ENCODE measurements around the gene GSPT1.

GSPT1 gene

DNA sequence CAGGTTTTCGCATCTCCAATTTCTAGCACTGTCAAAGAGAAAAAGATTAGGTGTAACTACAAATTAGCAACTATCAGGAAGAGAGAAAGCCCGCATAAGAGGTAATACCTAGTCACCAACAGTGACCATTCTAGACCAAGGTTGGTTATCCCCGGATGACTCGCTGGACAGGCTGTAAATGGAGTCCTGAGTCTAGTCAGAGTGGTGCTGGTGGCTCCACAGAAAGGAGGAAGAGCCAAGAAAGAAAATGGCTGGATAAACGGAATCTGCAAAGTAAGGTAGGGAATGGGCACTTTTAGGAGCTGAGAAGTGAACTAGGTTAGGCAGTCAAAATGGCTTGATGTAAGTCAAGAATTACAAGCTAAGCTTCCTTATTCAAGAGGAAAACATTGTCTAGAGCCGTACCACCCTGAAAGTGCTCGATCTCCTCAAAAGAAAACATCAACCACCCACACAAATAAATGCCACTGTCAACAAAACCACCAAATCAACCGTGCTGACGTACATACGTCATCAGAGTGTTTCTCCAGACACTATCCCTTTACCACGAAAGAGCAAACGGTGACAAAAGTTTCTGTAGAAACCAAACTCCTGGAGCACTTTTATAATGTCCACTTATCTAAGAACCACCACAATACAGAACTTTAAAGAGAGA lies 2.2 kb downstream of the GSPT1 start:
- 52% methylated on average over 9 of the region's 12 CpGs for WGBS (ENCODE audit: insufficient coverage)
- ChIA-PET CTCF (interaction anchor here (1.1 kb wide), 1 partner anchor 11 kb away, joined by 3 read pairs; no protein-coding TSS in a partner anchor), POLR2A (no interaction called here)
- peak overlapping the region in 1 of 2 experiments; percentile 83 for H3K27ac ChIP-seq (ENCODE audit: insufficient read depth in 1 of 2, low read depth in 1 of 2, low read length in 2 of 2, poor library complexity in 1 of 2, severe bottlenecking in 2 of 2)
- peak; percentile 26 to 37 (median 30) for DNase-seq
- H3K36me3 ChIP-seq (ENCODE audit: control insufficient read depth in 4 of 4, insufficient read depth in 4 of 4, low read length in 3 of 4), result peaks cover 0 to 10% (median 0%) of the 10 kb centered on the region in 4 experiments
- no peaks in the 10 kb centered on the region for H3K9me3 ChIP-seq (ENCODE audit: control extremely low read depth in 1 of 5, control insufficient read depth in 4 of 5, insufficient read depth in 2 of 5, low read depth in 1 of 5, low read length in 4 of 5)
- H3K4me3 ChIP-seq (ENCODE audit: control insufficient read depth in 1 of 7, extremely low read depth in 1 of 7, insufficient read depth in 4 of 7, low read depth in 2 of 7, low read length in 6 of 7), result peak overlapping the region in 6 of 7 experiments; percentile 82 to 95 (median 89)
- no peaks in the 10 kb centered on the region for H3K27me3 ChIP-seq (replicated peaks in 2 of 5; ENCODE audit: control insufficient read depth in 4 of 5, insufficient read depth in 5 of 5, low read length in 4 of 5)
- peaks cover 8 to 33% (median 29%) of the 10 kb centered on the region in 4 experiments for H3K4me1 ChIP-seq (ENCODE audit: control extremely low read depth in 1 of 4, control insufficient read depth in 4 of 4, insufficient read depth in 4 of 4, low read length in 3 of 4)

DNA sequence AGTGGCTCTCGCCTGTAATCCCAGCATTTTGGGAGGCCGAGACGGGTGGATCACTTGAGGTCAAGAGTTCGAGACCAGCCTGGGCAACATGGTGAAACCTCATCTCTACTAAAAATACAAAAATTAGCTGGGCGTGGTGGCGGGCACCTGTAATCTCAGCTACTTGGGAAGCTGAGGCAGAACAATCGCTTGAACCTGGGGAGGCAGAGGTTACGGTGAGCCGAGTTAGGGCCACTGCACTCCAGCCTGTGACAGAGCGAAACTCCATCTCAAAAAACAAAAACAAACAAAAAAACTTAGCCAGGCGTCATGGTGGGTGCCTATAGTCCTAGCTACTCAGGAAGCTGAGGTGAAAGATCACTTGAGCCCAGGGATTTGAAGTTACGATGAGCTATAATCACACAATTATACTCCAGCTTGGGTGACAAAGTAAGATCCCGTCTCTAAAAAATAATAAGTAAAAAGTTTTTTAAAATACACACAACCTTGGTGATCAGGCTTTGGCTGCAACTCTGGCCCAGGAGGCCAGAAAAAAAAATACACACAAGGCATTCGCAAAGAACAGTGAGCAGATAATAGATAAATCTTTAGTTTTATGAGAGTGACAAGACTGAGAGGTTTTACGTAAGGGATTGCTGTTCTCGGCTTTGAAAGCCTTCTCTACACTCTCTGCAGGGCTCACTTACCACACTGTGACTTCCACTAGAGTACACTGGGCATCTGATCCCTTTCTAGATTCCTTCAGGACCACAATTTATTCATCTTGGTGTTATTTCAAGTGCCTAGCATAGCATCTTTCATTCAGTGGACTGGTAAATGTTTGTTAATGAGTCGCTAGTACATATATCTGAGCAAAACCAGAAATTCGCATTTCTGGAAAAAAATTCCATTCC lies 5.9 kb downstream of the GSPT1 start:
- H3K4me1 ChIP-seq (ENCODE audit: control extremely low read depth in 1 of 4, control insufficient read depth in 4 of 4, insufficient read depth in 4 of 4, low read length in 3 of 4), result peaks cover 8 to 26% (median 23%) of the 10 kb centered on the region in 4 experiments
- H3K36me3 ChIP-seq (ENCODE audit: control insufficient read depth in 4 of 4, insufficient read depth in 4 of 4, low read length in 3 of 4), result peaks cover 0 to 18% (median under 1%) of the 10 kb centered on the region in 4 experiments
- H3K9me3 ChIP-seq (ENCODE audit: control extremely low read depth in 1 of 5, control insufficient read depth in 4 of 5, insufficient read depth in 2 of 5, low read depth in 1 of 5, low read length in 4 of 5), result no peaks in the 10 kb centered on the region
- no peak for DNase-seq
- CTCF ChIA-PET, result no interaction called here
- H3K27me3 ChIP-seq (replicated peaks in 2 of 5; ENCODE audit: control insufficient read depth in 4 of 5, insufficient read depth in 5 of 5, low read length in 4 of 5), result no peaks in the 10 kb centered on the region
- H3K27ac ChIP-seq (ENCODE audit: insufficient read depth in 1 of 2, low read depth in 1 of 2, low read length in 2 of 2, poor library complexity in 1 of 2, severe bottlenecking in 2 of 2), result peak overlapping the region in 1 of 2 experiments; percentile 19
- WGBS (ENCODE audit: insufficient coverage), result 81% methylated on average over 4 of the region's 18 CpGs
- H3K4me3 ChIP-seq (ENCODE audit: control insufficient read depth in 1 of 7, extremely low read depth in 1 of 7, insufficient read depth in 4 of 7, low read depth in 2 of 7, low read length in 6 of 7), result no peak overlapping the region
- POLR2A ChIA-PET, result no interaction called here

DNA sequence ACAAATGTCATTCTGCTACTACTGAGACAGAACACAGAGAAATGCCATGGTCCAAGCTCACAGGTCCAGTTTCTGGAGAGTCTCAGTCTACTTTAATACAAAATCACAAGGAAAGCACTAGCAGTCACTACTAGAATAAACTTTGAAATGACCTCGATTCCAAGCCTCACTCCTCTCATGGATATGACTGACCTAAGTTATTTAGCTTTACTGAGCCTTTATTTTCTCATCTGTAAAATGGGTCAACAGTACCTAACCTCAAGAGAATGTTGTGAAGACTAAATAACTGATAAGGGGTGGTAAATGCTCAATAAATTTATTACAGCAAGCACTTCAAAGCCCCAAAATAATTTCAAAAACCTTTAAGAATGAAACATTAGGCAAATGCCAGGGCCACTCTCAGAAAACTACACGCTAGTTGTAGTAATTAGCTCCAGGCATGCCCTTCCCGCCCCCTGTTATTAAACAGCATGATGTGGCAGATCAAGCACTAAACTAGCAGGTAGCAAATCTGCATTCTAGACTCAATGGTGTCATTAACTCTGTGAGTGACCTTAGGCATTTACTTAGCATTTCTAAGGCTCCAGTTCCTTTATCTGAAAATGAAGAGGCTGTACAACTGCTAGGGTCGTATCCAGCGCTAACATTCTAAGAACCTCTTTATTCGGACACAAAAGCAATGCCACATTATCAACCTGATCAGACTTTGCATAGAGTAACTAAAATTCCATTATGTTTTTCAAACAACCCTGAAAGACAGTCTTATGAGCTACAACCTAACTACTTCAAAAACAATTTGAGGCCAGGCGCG lies 8.4 kb downstream of the GSPT1 start:
- WGBS (ENCODE audit: insufficient coverage), result 96% methylated on average over 7 of the region's 8 CpGs
- Histone ChIP-seq H3K27me3 (replicated peaks in 2 of 5; ENCODE audit: control insufficient read depth in 4 of 5, insufficient read depth in 5 of 5, low read length in 4 of 5) (no peaks in the 10 kb centered on the region), H3K9me3 (ENCODE audit: control extremely low read depth in 1 of 5, control insufficient read depth in 4 of 5, insufficient read depth in 2 of 5, low read depth in 1 of 5, low read length in 4 of 5) (no peaks in the 10 kb centered on the region), H3K27ac (ENCODE audit: insufficient read depth in 1 of 2, low read depth in 1 of 2, low read length in 2 of 2, poor library complexity in 1 of 2, severe bottlenecking in 2 of 2) (no peak overlapping the region), H3K4me1 (ENCODE audit: control extremely low read depth in 1 of 4, control insufficient read depth in 4 of 4, insufficient read depth in 4 of 4, low read length in 3 of 4) (peaks cover 0 to 7% (median 5%) of the 10 kb centered on the region in 4 experiments), H3K4me3 (ENCODE audit: control insufficient read depth in 1 of 7, extremely low read depth in 1 of 7, insufficient read depth in 4 of 7, low read depth in 2 of 7, low read length in 6 of 7) (no peak overlapping the region), H3K36me3 (ENCODE audit: control insufficient read depth in 4 of 4, insufficient read depth in 4 of 4, low read length in 3 of 4) (peaks cover 2 to 23% (median 5%) of the 10 kb centered on the region in 4 experiments)
- DNase-seq, result no peak
- POLR2A ChIA-PET, result no interaction called here
- CTCF ChIA-PET, result interaction anchor here (1.1 to 1.4 kb wide), 3 partner anchors 8 to 35 kb away, joined by 3 to 4 read pairs (median 3); partner anchors contain the start of gene GSPT1

DNA sequence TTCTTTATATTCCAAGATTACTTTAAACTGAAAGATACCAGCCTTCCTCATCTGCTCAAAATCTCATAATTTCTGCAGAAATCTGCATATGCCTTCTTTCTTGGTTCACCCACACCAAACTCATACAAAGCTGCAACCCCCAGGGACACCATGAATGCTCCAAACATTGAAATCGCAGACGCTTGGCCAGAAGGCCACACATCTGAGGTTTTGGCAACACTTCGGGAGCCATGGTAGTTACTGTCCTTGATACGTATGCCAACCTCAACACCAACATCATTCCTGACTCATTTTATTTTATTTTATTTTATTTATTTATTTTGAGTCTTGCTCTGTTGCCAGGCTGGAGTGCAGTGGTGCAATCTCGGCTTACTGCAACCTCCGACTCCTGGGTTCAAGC lies 11.8 kb downstream of the GSPT1 start:
- H3K4me1 ChIP-seq (ENCODE audit: control extremely low read depth in 1 of 4, control insufficient read depth in 4 of 4, insufficient read depth in 4 of 4, low read length in 3 of 4), result peaks cover 0 to 10% (median 0%) of the 10 kb centered on the region in 4 experiments
- no peaks in the 10 kb centered on the region for H3K27me3 ChIP-seq (replicated peaks in 2 of 5; ENCODE audit: control insufficient read depth in 4 of 5, insufficient read depth in 5 of 5, low read length in 4 of 5)
- CTCF ChIA-PET, result no interaction called here
- H3K4me3 ChIP-seq (ENCODE audit: control insufficient read depth in 1 of 7, extremely low read depth in 1 of 7, insufficient read depth in 4 of 7, low read depth in 2 of 7, low read length in 6 of 7), result no peak overlapping the region
- DNase-seq, result no peak
- POLR2A ChIA-PET, result no interaction called here
- no peak overlapping the region for H3K27ac ChIP-seq (ENCODE audit: insufficient read depth in 1 of 2, low read depth in 1 of 2, low read length in 2 of 2, poor library complexity in 1 of 2, severe bottlenecking in 2 of 2)
- no CpG with 5 or more reads among the region's 6 CpGs for WGBS (ENCODE audit: insufficient coverage)
- H3K9me3 ChIP-seq (ENCODE audit: control extremely low read depth in 1 of 5, control insufficient read depth in 4 of 5, insufficient read depth in 2 of 5, low read depth in 1 of 5, low read length in 4 of 5), result no peaks in the 10 kb centered on the region
- peaks cover 2 to 23% (median 5%) of the 10 kb centered on the region in 4 experiments for H3K36me3 ChIP-seq (ENCODE audit: control insufficient read depth in 4 of 4, insufficient read depth in 4 of 4, low read length in 3 of 4)

DNA sequence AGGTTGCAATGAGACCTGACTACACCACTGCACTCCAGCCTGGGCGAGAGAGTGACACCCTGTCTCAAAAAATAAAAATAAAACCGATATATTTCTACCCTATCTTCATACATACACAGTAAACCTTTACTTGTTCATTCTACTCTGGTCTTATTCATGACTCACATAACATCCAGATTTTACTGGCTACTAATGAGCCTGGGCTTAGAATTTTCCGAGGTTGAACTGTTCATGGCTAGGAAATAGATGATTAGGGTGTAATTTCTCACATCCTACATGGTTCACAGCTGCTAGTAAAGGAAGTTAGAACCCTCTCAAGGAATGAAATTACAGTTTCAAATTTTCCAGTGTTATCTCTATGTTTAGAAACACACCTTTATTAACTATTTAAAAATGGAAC lies 14.7 kb downstream of the GSPT1 start:
- ChIA-PET POLR2A (no interaction called here), CTCF (no interaction called here)
- 100% methylated on average over 2 of the region's 3 CpGs for WGBS (ENCODE audit: insufficient coverage)

DNA sequence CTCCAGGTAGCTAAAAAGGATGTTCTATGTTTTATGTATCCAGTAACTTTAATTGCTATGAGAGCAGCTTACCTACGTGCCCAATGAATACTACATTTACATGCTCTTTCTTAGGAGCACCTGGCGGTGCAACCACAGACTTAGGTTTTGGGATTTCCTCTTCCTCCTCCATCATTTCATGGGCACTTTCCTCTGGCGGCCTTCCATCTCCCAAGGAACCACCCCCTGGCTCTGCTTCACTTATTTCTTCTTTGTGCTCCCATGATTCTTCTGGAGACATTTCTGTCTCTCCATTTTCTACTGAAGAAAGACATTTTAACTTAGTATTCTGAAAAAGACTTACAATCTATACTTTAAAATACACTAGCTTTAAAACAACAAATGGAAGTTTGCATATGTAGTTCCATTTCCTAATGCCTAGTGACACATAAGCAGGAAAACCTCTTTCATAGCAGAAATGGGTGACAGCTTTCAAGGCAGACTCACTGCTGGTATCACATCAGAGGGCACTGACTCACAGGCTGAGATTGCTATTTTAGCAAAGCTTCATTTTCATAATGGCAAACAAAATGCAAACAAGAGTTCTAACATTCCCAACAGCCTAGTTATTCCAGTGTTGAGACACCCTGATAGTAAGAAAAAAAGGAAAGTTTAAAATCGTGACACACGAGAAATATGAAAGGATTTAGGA lies 19.1 kb downstream of the GSPT1 start:
- H3K27ac ChIP-seq (ENCODE audit: insufficient read depth in 1 of 2, low read depth in 1 of 2, low read length in 2 of 2, poor library complexity in 1 of 2, severe bottlenecking in 2 of 2), result no peak overlapping the region
- H3K9me3 ChIP-seq (ENCODE audit: control extremely low read depth in 1 of 5, control insufficient read depth in 4 of 5, insufficient read depth in 2 of 5, low read depth in 1 of 5, low read length in 4 of 5), result no peaks in the 10 kb centered on the region
- peaks cover 0 to 9% (median 0%) of the 10 kb centered on the region in 4 experiments for H3K4me1 ChIP-seq (ENCODE audit: control extremely low read depth in 1 of 4, control insufficient read depth in 4 of 4, insufficient read depth in 4 of 4, low read length in 3 of 4)
- no peak overlapping the region for H3K4me3 ChIP-seq (ENCODE audit: control insufficient read depth in 1 of 7, extremely low read depth in 1 of 7, insufficient read depth in 4 of 7, low read depth in 2 of 7, low read length in 6 of 7)
- DNase-seq, result peak in 1 of 3 donors; percentile 17
- CTCF ChIA-PET, result interaction anchor here (1.3 kb wide), 1 partner anchor 30 kb away, joined by 3 read pairs; no protein-coding TSS in a partner anchor
- POLR2A ChIA-PET, result no interaction called here
- WGBS (ENCODE audit: insufficient coverage), result 80% methylated on average over 1 of the region's 5 CpGs
- no peaks in the 10 kb centered on the region for H3K27me3 ChIP-seq (replicated peaks in 2 of 5; ENCODE audit: control insufficient read depth in 4 of 5, insufficient read depth in 5 of 5, low read length in 4 of 5)
- H3K36me3 ChIP-seq (ENCODE audit: control insufficient read depth in 4 of 4, insufficient read depth in 4 of 4, low read length in 3 of 4), result peaks cover 11 to 54% (median 25%) of the 10 kb centered on the region in 4 experiments

More for the DNA sequence above, 14.7 kb downstream of the GSPT1 start:
- Histone ChIP-seq H3K9me3 (ENCODE audit: control extremely low read depth in 1 of 5, control insufficient read depth in 4 of 5, insufficient read depth in 2 of 5, low read depth in 1 of 5, low read length in 4 of 5) (no peaks in the 10 kb centered on the region), H3K4me3 (ENCODE audit: control insufficient read depth in 1 of 7, extremely low read depth in 1 of 7, insufficient read depth in 4 of 7, low read depth in 2 of 7, low read length in 6 of 7) (no peak overlapping the region), H3K27ac (ENCODE audit: insufficient read depth in 1 of 2, low read depth in 1 of 2, low read length in 2 of 2, poor library complexity in 1 of 2, severe bottlenecking in 2 of 2) (no peak overlapping the region), H3K36me3 (ENCODE audit: control insufficient read depth in 4 of 4, insufficient read depth in 4 of 4, low read length in 3 of 4) (peaks cover 5 to 31% (median 9%) of the 10 kb centered on the region in 4 experiments), H3K27me3 (replicated peaks in 2 of 5; ENCODE audit: control insufficient read depth in 4 of 5, insufficient read depth in 5 of 5, low read length in 4 of 5) (no peaks in the 10 kb centered on the region), H3K4me1 (ENCODE audit: control extremely low read depth in 1 of 4, control insufficient read depth in 4 of 4, insufficient read depth in 4 of 4, low read length in 3 of 4) (peaks cover 0 to 8% (median 0%) of the 10 kb centered on the region in 4 experiments)
- DNase-seq, result peak in 1 of 3 donors; percentile 18
